H9 (cell line): ENCODE results near the gene DAAM1. TPM values are rescaled to one million over a fixed set of nuclear protein-coding genes. Genes with fewer than 3 reads are reported as not detected.

Source experiments
- DNase-seq: peaks from one replicate; pipeline ENCODE4 v3.0.0-alpha.2; 2017
- H2AFZ ChIP-seq: one replicate; pipeline ENCODE4 v1.6.1; 2013; ENCODE audit warnings: mild to moderate bottlenecking, low read length, control low read depth, moderate library complexity
- H2AK5ac ChIP-seq: 2 replicates; pipeline ENCODE4 v1.6.1; 2013; ENCODE audit warnings: low read length, control low read depth, mixed read lengths; ENCODE audit not compliant: insufficient read length
- H2BK120ac ChIP-seq: one replicate; pipeline ENCODE4 v1.6.1; 2013; ENCODE audit warnings: low read depth, mild to moderate bottlenecking, low read length, control low read depth, inconsistent platforms; ENCODE audit not compliant: poor library complexity, severe bottlenecking
- H2BK12ac ChIP-seq: 2 replicates; pipeline ENCODE4 v1.6.1; 2013; ENCODE audit warnings: low read length, control low read depth, mixed read lengths, low read depth; ENCODE audit not compliant: insufficient read length
- H2BK15ac ChIP-seq: 2 replicates; pipeline ENCODE4 v1.6.1; 2013; ENCODE audit warnings: low read depth, low read length, control low read depth
- H2BK20ac ChIP-seq: one replicate; pipeline ENCODE4 v1.6.1; 2013; ENCODE audit warnings: low read depth, mild to moderate bottlenecking, low read length, control low read depth, inconsistent platforms; ENCODE audit not compliant: poor library complexity, severe bottlenecking
- H2BK5ac ChIP-seq: 2 replicates; pipeline ENCODE4 v1.6.1; 2013; ENCODE audit warnings: low read length, control low read depth, mixed read lengths; ENCODE audit not compliant: insufficient read length
- H3K14ac ChIP-seq: 2 replicates; pipeline ENCODE4 v1.6.1; 2013; ENCODE audit warnings: low read length, control low read depth; ENCODE audit not compliant: insufficient read depth
- H3K18ac ChIP-seq: 2 replicates; pipeline ENCODE4 v1.6.1; 2013; ENCODE audit warnings: low read depth, mild to moderate bottlenecking, mixed read lengths, low read length, control low read depth; ENCODE audit not compliant: insufficient read length
- H3K23ac ChIP-seq: 2 replicates; pipeline ENCODE4 v1.6.1; 2013; ENCODE audit warnings: low read length, control low read depth, mixed read lengths, low read depth; ENCODE audit not compliant: insufficient read length
- H3K23me2 ChIP-seq: 2 replicates; pipeline ENCODE4 v1.6.1; 2013; ENCODE audit warnings: low read depth, mild to moderate bottlenecking, mixed read lengths, low read length, control low read depth; ENCODE audit not compliant: insufficient read length, poor library complexity, severe bottlenecking
- H3K27ac ChIP-seq: 2 replicates; pipeline ENCODE4 v1.5.1; 2013; ENCODE audit warnings: low read length, control low read depth, mixed read lengths, low read depth; ENCODE audit not compliant: insufficient read length
- H3K27me3 ChIP-seq: 2 replicates; pipeline ENCODE4 v1.6.1; 2013; ENCODE audit warnings: low read length, control low read depth, inconsistent platforms; ENCODE audit not compliant: insufficient read depth
- H3K4ac ChIP-seq: 2 replicates; pipeline ENCODE4 v1.6.1; 2013; ENCODE audit warnings: low read depth, mild to moderate bottlenecking, control low read depth, inconsistent platforms, low read length, moderate library complexity
- H3K4me1 ChIP-seq: 2 replicates; pipeline ENCODE4 v1.6.1; 2013; ENCODE audit warnings: low read length, control low read depth, inconsistent platforms; ENCODE audit not compliant: insufficient read depth
- H3K4me2 ChIP-seq: 2 replicates; pipeline ENCODE4 v1.6.1; 2013; ENCODE audit warnings: low read length, control low read depth, mixed read lengths; ENCODE audit not compliant: insufficient read length, insufficient read depth
- H3K56ac ChIP-seq: 2 replicates; pipeline ENCODE4 v1.6.1; 2013; ENCODE audit warnings: low read depth, mild to moderate bottlenecking, mixed read lengths, low read length, control low read depth; ENCODE audit not compliant: insufficient read length
- H3K79me1 ChIP-seq: 2 replicates; pipeline ENCODE4 v1.6.1; 2013; ENCODE audit warnings: low read depth, mild to moderate bottlenecking, moderate library complexity, low read length, control low read depth, inconsistent platforms; ENCODE audit not compliant: insufficient read depth, poor library complexity, severe bottlenecking
- H3K79me2 ChIP-seq: 2 replicates; pipeline ENCODE4 v1.6.1; 2013; ENCODE audit warnings: low read length, control low read depth, inconsistent platforms; ENCODE audit not compliant: insufficient read depth
- H3K9ac ChIP-seq: 2 replicates; pipeline ENCODE4 v1.6.1; 2013; ENCODE audit warnings: low read length, control low read depth, mixed read lengths; ENCODE audit not compliant: insufficient read length; ENCODE audit errors: extremely low read depth
- H3K9me3 ChIP-seq: one replicate; pipeline ENCODE4 v1.6.1; 2013; ENCODE audit warnings: low read depth, low read length, inconsistent platforms; ENCODE audit not compliant: control insufficient read depth
- H3T11ph ChIP-seq: one replicate; pipeline ENCODE4 v1.6.1; 2013; ENCODE audit warnings: mild to moderate bottlenecking, low read length, control low read depth, inconsistent platforms
- H4K20me1 ChIP-seq: one replicate; pipeline ENCODE4 v1.6.1; 2013; ENCODE audit not compliant: control insufficient read depth, insufficient read length, insufficient read depth
- H4K5ac ChIP-seq: 2 replicates; pipeline ENCODE4 v1.6.1; 2013; ENCODE audit warnings: low read depth, mild to moderate bottlenecking, mixed read lengths, low read length, control low read depth; ENCODE audit not compliant: insufficient read length
- H4K8ac ChIP-seq: replicated peaks from 2 replicates; pipeline ENCODE4 v1.6.1; 2013; ENCODE audit warnings: low read length, control low read depth, mixed read lengths, low read depth; ENCODE audit not compliant: insufficient read length
- H4K91ac ChIP-seq: 2 replicates; pipeline ENCODE4 v1.6.1; 2013; ENCODE audit warnings: low read depth, mild to moderate bottlenecking, moderate library complexity, mixed read lengths, low read length, control low read depth; ENCODE audit not compliant: insufficient read length
- H3K27ac Mint-ChIP-seq, 3 experiments: 2 replicates in 2 of 3; 3 replicates in 1 of 3; pipeline ENCODE4 v1.8.0; 2020 to 2021; ENCODE audit warnings: mixed read lengths in 3 of 3, mild to moderate bottlenecking in 1 of 3, moderate library complexity in 1 of 3
- H3K27me3 Mint-ChIP-seq: 2 replicates; pipeline ENCODE4 v1.8.0; 2021; ENCODE audit warnings: low read depth, mild to moderate bottlenecking, moderate library complexity, mixed read lengths
- H3K36me3 Mint-ChIP-seq, 3 experiments: 2 replicates in 2 of 3; 3 replicates in 1 of 3; pipeline ENCODE4 v1.8.0; 2020 to 2021; ENCODE audit warnings: low read depth in 3 of 3, mixed read lengths in 3 of 3; ENCODE audit not compliant: insufficient read depth in 1 of 3
- H3K4me1 Mint-ChIP-seq, 2 experiments: 2 replicates each; pipeline ENCODE4 v1.8.0; 2020; ENCODE audit warnings: mixed read lengths in 2 of 2
- H3K4me3 Mint-ChIP-seq, 2 experiments: 2 replicates in 1 of 2; 3 replicates in 1 of 2; pipeline ENCODE4 v1.8.0; 2020 to 2021; ENCODE audit warnings: mild to moderate bottlenecking in 2 of 2, mixed read lengths in 2 of 2, moderate library complexity in 1 of 2
- H3K9me3 Mint-ChIP-seq, 2 experiments: 2 replicates in 1 of 2; 3 replicates in 1 of 2; pipeline ENCODE4 v1.8.0; 2020; ENCODE audit warnings: mild to moderate bottlenecking in 2 of 2, mixed read lengths in 2 of 2, moderate library complexity in 1 of 2
- WGBS: extraction: QIAGEN DNeasy Blood & Tissue Kit; methylation state at CpG from one replicate; pipeline ENCODE4 v1.1.7; 2013; ENCODE audit warnings: missing lambda C conversion rate, low lambda C conversion rate, mixed read lengths; ENCODE audit not compliant: insufficient read length; ENCODE audit errors: extremely low coverage; 5-methylcytosine and 5-hydroxymethylcytosine counted together
- total RNA-seq: library from RNA; stranded (reverse); gene quantifications from 2 replicates; pipeline ENCODE4 v1.2.1, GENCODE V29; 2021
- TF ChIP-seq, protein P1 (sequence below): fragments of 200-600 bp; sonication (generic); conservative IDR thresholded peaks from 3 replicates; pipeline ENCODE4 v1.8.0; 2021; ENCODE audit warnings: antibody characterized with exemption, mild to moderate bottlenecking

DAAM1 gene
- total RNA-seq, 1 experiment from 2014 or later: 19.5 TPM

DNA sequence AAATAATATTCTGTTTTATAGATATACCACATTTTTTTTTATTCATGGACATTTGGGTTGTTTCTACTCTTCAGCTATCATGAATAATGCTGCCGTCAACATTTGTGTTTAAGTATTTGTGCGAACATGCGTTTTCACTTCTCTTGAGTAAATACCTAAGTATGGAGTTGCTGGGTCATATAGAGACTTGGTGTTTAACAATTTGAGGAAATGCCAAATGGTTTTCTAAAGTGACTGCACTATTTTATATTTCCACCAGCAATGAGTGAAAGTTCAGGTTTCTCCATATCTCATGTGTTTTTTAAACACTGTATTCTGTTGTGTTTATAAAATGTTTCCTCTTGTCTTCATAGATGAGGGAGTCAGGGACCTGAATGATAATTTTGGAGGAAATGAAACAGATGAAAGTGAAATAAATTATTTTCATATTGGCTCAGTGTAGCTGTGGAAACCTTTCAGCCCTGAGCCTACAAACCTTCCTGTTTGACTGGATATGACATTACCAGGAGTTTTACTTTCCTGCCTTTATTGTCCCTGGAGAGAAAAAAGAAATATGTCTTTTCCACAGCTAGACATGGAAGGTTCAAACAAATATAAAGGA, 26.3 kb downstream of the DAAM1 start:
- no peak overlapping the region for H3K27ac ChIP-seq
- WGBS: no CpG with 5 or more reads among the region's 3 CpGs
- no peak overlapping the region for H3T11ph ChIP-seq
- H2AK5ac ChIP-seq: no peak overlapping the region
- Mint-ChIP-seq H3K9me3 (no peaks in the 10 kb centered on the region), H3K4me1 (peaks cover 35 to 36% of the 10 kb centered on the region in 2 experiments), H3K27me3 (no peaks in the 10 kb centered on the region), H3K4me3 (no peak overlapping the region), H3K27ac (no peak overlapping the region), H3K36me3 (no peaks in the 10 kb centered on the region)
- H4K5ac ChIP-seq: no peak overlapping the region
- no peak overlapping the region for H3K4me2 ChIP-seq
- H2BK15ac ChIP-seq: no peak overlapping the region
- no peaks in the 10 kb centered on the region for H3K23me2 ChIP-seq
- H3K27me3 ChIP-seq: no peaks in the 10 kb centered on the region
- H4K91ac ChIP-seq: no peak overlapping the region
- no peak overlapping the region for H3K14ac ChIP-seq
- no peak overlapping the region for H3K9ac ChIP-seq
- H3K18ac ChIP-seq: no peak overlapping the region
- no peak overlapping the region for H2BK120ac ChIP-seq
- no peaks in the 10 kb centered on the region for H3K9me3 ChIP-seq
- no peaks in the 10 kb centered on the region for H4K20me1 ChIP-seq
- no peak overlapping the region for H4K8ac ChIP-seq
- peaks cover 7% of the 10 kb centered on the region for H3K4me1 ChIP-seq
- TF ChIP-seq, protein P1, sequence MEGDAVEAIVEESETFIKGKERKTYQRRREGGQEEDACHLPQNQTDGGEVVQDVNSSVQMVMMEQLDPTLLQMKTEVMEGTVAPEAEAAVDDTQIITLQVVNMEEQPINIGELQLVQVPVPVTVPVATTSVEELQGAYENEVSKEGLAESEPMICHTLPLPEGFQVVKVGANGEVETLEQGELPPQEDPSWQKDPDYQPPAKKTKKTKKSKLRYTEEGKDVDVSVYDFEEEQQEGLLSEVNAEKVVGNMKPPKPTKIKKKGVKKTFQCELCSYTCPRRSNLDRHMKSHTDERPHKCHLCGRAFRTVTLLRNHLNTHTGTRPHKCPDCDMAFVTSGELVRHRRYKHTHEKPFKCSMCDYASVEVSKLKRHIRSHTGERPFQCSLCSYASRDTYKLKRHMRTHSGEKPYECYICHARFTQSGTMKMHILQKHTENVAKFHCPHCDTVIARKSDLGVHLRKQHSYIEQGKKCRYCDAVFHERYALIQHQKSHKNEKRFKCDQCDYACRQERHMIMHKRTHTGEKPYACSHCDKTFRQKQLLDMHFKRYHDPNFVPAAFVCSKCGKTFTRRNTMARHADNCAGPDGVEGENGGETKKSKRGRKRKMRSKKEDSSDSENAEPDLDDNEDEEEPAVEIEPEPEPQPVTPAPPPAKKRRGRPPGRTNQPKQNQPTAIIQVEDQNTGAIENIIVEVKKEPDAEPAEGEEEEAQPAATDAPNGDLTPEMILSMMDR: no peak
- H2AFZ ChIP-seq: no peak overlapping the region
- no peak overlapping the region for H2BK5ac ChIP-seq
- H2BK12ac ChIP-seq: no peak overlapping the region
- H2BK20ac ChIP-seq: no peak overlapping the region
- H3K79me1 ChIP-seq: no peaks in the 10 kb centered on the region
- H3K4ac ChIP-seq: no peak overlapping the region
- H3K56ac ChIP-seq: no peak overlapping the region
- DNase-seq: no peak
- no peak overlapping the region for H3K23ac ChIP-seq
- H3K79me2 ChIP-seq: no peaks in the 10 kb centered on the region
